ENCODE data around the gene MYL6B. TPM values are rescaled to one million over a fixed set of nuclear protein-coding genes. Genes with fewer than 3 reads are reported as not detected.

Gene MYL6B
- total RNA-seq, 2 donors from 2014 or later, result 36.1 to 55.1 TPM

DNA sequence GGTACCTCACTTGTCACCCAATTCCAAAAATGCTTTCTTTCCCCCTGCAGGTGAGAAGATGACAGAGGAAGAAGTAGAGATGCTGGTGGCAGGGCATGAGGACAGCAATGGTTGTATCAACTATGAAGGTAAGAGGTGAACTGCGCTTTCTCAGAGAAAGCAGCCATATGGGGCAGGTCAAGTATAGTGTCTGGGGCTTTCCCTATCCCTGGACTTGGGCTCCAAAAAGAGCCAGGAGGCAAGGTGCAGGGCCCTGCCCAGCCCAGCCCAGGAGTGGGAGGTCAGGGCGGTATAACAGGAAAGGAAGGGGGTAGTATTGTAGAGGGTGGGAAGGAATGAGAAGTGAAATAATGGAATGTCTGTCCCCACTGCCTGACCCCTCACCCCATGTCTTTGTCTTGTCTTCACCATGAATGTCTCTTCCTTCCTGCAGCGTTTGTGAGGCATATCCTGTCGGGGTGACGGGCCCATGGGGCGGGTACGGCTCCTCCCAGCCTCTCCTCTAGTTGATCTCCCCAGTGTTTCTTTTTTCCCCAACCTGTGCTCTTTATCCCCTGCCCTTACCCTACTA lies 7.9 kb downstream of the MYL6B start:
- H3K4me3 ChIP-seq, result peak overlapping the region; percentile 69 to 92
- TF ChIP-seq CTCF (IDR thresholded peaks at IDR 0.05), result no peak
- peak overlapping the region; percentile 96 to 99 for H3K27ac ChIP-seq
- no peaks in the 10 kb centered on the region for H3K9me3 ChIP-seq
- peaks cover 60% of the 10 kb centered on the region for H3K36me3 ChIP-seq
- peaks cover 0 to 41% of the 10 kb centered on the region in 2 donors for H3K4me1 ChIP-seq
- DNase-seq (ENCODE audit: low spot score), result no peak
- H3K27me3 ChIP-seq, result no peaks in the 10 kb centered on the region

DNA sequence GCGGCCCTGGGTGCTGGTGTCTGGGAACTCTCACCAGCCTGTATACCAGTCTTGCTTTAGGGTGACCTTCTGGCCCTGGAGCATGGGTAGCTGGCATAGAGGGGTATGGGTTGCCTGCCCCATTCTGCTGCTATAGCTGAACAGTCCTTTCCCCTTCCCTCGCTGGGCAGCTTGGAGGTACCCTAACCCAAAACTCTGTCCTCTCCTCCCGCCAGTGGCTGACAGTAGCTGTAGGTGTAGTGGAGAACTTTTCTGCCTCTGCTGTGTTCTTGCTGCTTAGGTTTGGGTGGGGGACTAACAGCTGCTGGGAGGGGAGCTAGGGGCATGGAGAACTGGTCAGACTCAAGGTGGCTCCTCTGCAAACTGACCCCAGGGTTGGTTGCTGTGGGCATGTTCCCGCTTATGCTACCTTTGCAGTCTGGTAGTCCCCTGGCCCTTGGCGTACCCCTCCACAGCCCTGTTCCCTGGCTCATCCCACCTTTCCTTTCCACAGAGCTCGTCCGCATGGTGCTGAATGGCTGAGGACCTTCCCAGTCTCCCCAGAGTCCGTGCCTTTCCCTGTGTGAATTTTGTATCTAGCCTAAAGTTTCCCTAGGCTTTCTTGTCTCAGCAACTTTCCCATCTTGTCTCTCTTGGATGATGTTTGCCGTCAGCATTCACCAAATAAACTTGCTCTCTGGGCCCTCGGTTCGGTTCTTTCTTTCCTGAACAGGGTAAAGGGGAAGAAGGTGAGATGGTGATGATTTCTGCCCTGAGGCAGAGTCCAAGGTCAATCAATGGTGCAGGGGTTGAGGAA lies 8.7 kb downstream of the MYL6B start:
- DNase-seq (ENCODE audit: low spot score), result no peak
- Histone ChIP-seq H3K9me3 (no peaks in the 10 kb centered on the region), H3K27ac (peak overlapping the region; percentile 96 to 99), H3K36me3 (peaks cover 68% of the 10 kb centered on the region), H3K4me1 (peaks cover 0 to 41% of the 10 kb centered on the region in 2 donors), H3K4me3 (peak overlapping the region; percentile 69 to 92), H3K27me3 (no peaks in the 10 kb centered on the region)
- no peak for TF ChIP-seq CTCF (IDR thresholded peaks at IDR 0.05)

GRCh38 chr12:56161690-56162351 lies 9.4 kb downstream of the MYL6B start:
- DNase-seq (ENCODE audit: low spot score), result no peak
- H3K9me3 ChIP-seq, result no peaks in the 10 kb centered on the region
- peak overlapping the region; percentile 69 to 92 for H3K4me3 ChIP-seq
- TF ChIP-seq CTCF (IDR thresholded peaks at IDR 0.05), result no peak
- peaks cover 0 to 40% of the 10 kb centered on the region in 2 donors for H3K4me1 ChIP-seq
- H3K36me3 ChIP-seq, result peaks cover 75% of the 10 kb centered on the region
- H3K27me3 ChIP-seq, result no peaks in the 10 kb centered on the region
- peak overlapping the region; percentile 96 to 99 for H3K27ac ChIP-seq

DNA sequence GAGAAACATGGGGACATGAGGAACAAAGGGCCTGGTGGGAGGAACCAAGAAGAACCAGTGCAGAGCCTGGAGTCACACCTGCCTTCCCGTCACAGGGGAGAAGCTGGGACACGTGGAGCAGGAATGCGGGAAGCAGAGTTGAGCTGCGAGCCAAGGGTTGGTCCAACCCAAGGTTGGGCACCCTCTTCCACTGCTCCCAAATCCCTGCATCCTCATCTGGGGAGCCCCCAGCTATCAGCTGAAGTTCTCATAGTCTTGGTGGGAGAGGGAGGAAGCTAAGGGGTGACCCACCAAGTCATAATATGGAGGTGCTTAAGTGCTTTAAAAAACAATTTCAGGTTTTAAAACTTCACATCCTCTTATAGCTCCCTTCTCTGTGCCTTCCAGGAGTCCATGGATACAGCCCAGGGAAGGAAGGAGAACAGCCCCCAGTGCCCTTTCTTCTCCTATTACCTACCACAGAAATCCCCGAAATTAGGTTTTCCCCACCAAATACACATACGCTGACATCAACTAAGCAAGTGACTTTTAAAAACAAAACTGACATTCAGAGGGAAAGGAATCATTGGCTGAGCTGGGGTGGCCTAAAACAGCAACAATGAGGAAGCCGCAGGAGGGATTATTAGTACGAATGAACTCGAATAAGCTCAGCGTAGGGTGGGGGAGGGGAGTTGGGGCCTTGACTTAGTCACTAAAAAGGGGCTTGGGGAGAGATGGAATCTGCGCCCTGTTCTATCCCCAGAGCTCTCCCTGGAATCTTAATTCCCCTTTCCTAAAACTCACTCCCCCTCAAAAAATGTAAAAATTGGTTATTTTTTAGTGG lies 10.3 kb downstream of the MYL6B start:
- no peak for DNase-seq (ENCODE audit: low spot score)
- Histone ChIP-seq H3K27me3 (no peaks in the 10 kb centered on the region), H3K4me1 (peaks cover 0 to 37% of the 10 kb centered on the region in 2 donors), H3K9me3 (no peaks in the 10 kb centered on the region), H3K27ac (no peak overlapping the region), H3K36me3 (peaks cover 84% of the 10 kb centered on the region), H3K4me3 (no peak overlapping the region)
- no peak for TF ChIP-seq CTCF (IDR thresholded peaks at IDR 0.05)

GRCh38 chr12:56163533-56164344 lies 11.4 kb downstream of the MYL6B start:
- Histone ChIP-seq H3K27me3 (no peaks in the 10 kb centered on the region), H3K36me3 (peaks cover 94% of the 10 kb centered on the region), H3K4me3 (no peak overlapping the region), H3K9me3 (no peaks in the 10 kb centered on the region), H3K27ac (no peak overlapping the region), H3K4me1 (peaks cover 0 to 37% of the 10 kb centered on the region in 2 donors)
- DNase-seq (ENCODE audit: low spot score), result no peak
- TF ChIP-seq CTCF (IDR thresholded peaks at IDR 0.05), result no peak

All from right atrium auricular region (tissue), 2 donors.